ENCODE data around the gene RECQL5. TPM values are rescaled to one million over a fixed set of nuclear protein-coding genes. Genes with fewer than 3 reads are reported as not detected.

The RECQL5 gene
- total RNA-seq, 1 experiment from 2014 or later = 40.0 TPM

DNA sequence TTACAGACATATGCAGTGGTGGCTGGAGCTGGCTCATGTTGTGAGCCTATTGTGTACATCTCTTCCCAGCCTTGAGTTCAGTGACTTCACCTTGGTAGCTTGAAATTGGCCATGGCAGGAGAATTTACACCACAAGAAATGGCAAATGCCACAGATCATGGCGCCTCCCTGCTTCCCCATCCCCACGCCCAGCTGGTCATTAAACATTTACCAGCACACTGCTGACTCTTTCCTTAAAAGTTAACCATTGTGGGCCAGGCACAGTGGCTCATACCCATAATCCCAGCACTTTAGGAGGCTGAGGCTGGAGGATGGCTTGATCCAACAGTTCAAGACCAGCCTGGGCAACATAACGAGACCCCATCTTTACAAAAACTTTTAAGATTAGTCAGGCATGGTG is 31.7 kb upstream of the RECQL5 start:
- WGBS (ENCODE audit: extremely low coverage, insufficient read length, low lambda C conversion rate) = no CpG with 5 or more reads among the region's 3 CpGs
- Histone ChIP-seq H3K27ac (ENCODE audit: insufficient read length, low read depth, low read length) (no peak overlapping the region), H3K4ac (ENCODE audit: low read depth, low read length) (no peak overlapping the region), H2BK15ac (ENCODE audit: low read depth, low read length) (no peak overlapping the region), H3K27me3 (ENCODE audit: insufficient read depth, low read length) (no peaks in the 10 kb centered on the region), H2AFZ (ENCODE audit: low read length) (no peak overlapping the region), H3K23me2 (ENCODE audit: insufficient read length, low read depth, low read length, poor library complexity, severe bottlenecking) (no peaks in the 10 kb centered on the region), H3K9me3 (ENCODE audit: control insufficient read depth, low read depth, low read length) (no peaks in the 10 kb centered on the region), H4K8ac (replicated peaks; ENCODE audit: insufficient read length, low read depth, low read length) (no peak overlapping the region), H3K9ac (ENCODE audit: extremely low read depth, insufficient read length, low read length) (no peak overlapping the region), H4K91ac (ENCODE audit: insufficient read length, low read depth, low read length) (no peak overlapping the region), H3K4me2 (ENCODE audit: insufficient read depth, insufficient read length, low read length) (no peak overlapping the region), H2BK120ac (ENCODE audit: low read depth, low read length, poor library complexity, severe bottlenecking) (no peak overlapping the region), H3K56ac (ENCODE audit: insufficient read length, low read depth, low read length) (no peak overlapping the region), H3K79me2 (ENCODE audit: insufficient read depth, low read length) (no peaks in the 10 kb centered on the region), H3K79me1 (ENCODE audit: insufficient read depth, low read depth, low read length, poor library complexity, severe bottlenecking) (no peaks in the 10 kb centered on the region), H2BK12ac (ENCODE audit: insufficient read length, low read depth, low read length) (no peak overlapping the region), H4K20me1 (ENCODE audit: control insufficient read depth, insufficient read depth, insufficient read length) (no peaks in the 10 kb centered on the region), H2BK5ac (ENCODE audit: insufficient read length, low read length) (no peak overlapping the region), H3K4me1 (ENCODE audit: insufficient read depth, low read length) (no peaks in the 10 kb centered on the region), H3K14ac (ENCODE audit: insufficient read depth, low read length) (no peak overlapping the region), H3T11ph (ENCODE audit: low read length) (no peak overlapping the region), H3K23ac (ENCODE audit: insufficient read length, low read depth, low read length) (no peak overlapping the region), H2BK20ac (ENCODE audit: low read depth, low read length, poor library complexity, severe bottlenecking) (no peak overlapping the region), H3K18ac (ENCODE audit: insufficient read length, low read depth, low read length) (no peak overlapping the region), H4K5ac (ENCODE audit: insufficient read length, low read depth, low read length) (no peak overlapping the region), H2AK5ac (ENCODE audit: insufficient read length, low read length) (no peak overlapping the region)
- no peak for TF ChIP-seq CTCF (conservative IDR thresholded peaks at IDR 0.05)
- Mint-ChIP-seq H3K4me1 (peaks cover 14 to 15% of the 10 kb centered on the region in 2 experiments), H3K36me3 (ENCODE audit: insufficient read depth in 1 of 3, low read depth in 3 of 3) (peaks cover 27 to 76% (median 55%) of the 10 kb centered on the region in 3 experiments), H3K27me3 (ENCODE audit: low read depth) (no peaks in the 10 kb centered on the region), H3K27ac (no peak overlapping the region), H3K4me3 (no peak overlapping the region), H3K9me3 (no peaks in the 10 kb centered on the region)
- DNase-seq = no peak

Measured in H9 (cell line).